ENCODE measurements around the gene CRISPLD2.

CRISPLD2 gene

GRCh38 chr16:84957792-84958191 is 138.0 kb downstream of the CRISPLD2 start:
- DNase-seq (ENCODE audit: low read depth) = no peak
